ENCODE measurements around the gene BCAM.
"Not testable (repeated sequence)": the region's sequence is repeated elsewhere in the genome, so short reads cannot be mapped to it uniquely, and the experiment has no call there.

Gene BCAM

GRCh38 chr19:44818466-44819031 lies 9.6 kb downstream of the BCAM start:
- no peak for DNase-seq

- no peak for DNase-seq
Observed at GRCh38 chr19:44819246-44819832, 10.4 kb downstream of the BCAM start.

GRCh38 chr19:44820648-44821609 lies 12.0 kb downstream of the BCAM start:
- no peak for DNase-seq

GRCh38 chr19:44822177-44822576 lies 13.3 kb downstream of the BCAM start:
- no peak for DNase-seq

GRCh38 chr19:44822670-44823372 lies 13.9 kb downstream of the BCAM start:
- no peak for DNase-seq

GRCh38 chr19:44823373-44823698 lies 14.4 kb downstream of the BCAM start:
- DNase-seq, result no peak

GRCh38 chr19:44824761-44825160 lies 15.9 kb downstream of the BCAM start:
- no peak for DNase-seq

- not testable (repeated sequence) for DNase-seq
Observed at GRCh38 chr19:44832875-44833274, 24.0 kb downstream of the BCAM start.

GRCh38 chr19:44834399-44834798 lies 25.5 kb downstream of the BCAM start:
- DNase-seq, result not testable (repeated sequence)

- no peak for DNase-seq
Observed at GRCh38 chr19:44839276-44839675, 30.4 kb downstream of the BCAM start.

- no peak for DNase-seq
Observed at GRCh38 chr19:44840811-44841210, 31.9 kb downstream of the BCAM start.

- no peak for DNase-seq
Observed at GRCh38 chr19:44841231-44841630, 32.3 kb downstream of the BCAM start.

GRCh38 chr19:44845286-44845611 lies 36.3 kb downstream of the BCAM start:
- DNase-seq, result no peak

- DNase-seq, result peak; percentile 90
Observed at GRCh38 chr19:44845612-44846454, 36.9 kb downstream of the BCAM start, which contains the start of gene NECTIN2. NECTIN2 (plus strand) TSS chr19:44846297; CDS start chr19:44846526, 229 bp downstream.

GRCh38 chr19:44846455-44847143 lies 37.7 kb downstream of the BCAM start:
- DNase-seq, result no peak

- peak; percentile 22 for DNase-seq
Observed at GRCh38 chr19:44847144-44848035, 38.5 kb downstream of the BCAM start.

- DNase-seq, result no peak
Observed at GRCh38 chr19:44848036-44848811, 39.3 kb downstream of the BCAM start.

GRCh38 chr19:44848812-44849447 lies 40.0 kb downstream of the BCAM start:
- no peak for DNase-seq

GRCh38 chr19:44850641-44851109 lies 41.8 kb downstream of the BCAM start:
- no peak for DNase-seq

Measured in hematopoietic multipotent progenitor cell treated with erythropoietin and hydrocortisone succinate and interleukin-3 and kit ligand, for 8 days (in vitro differentiated cells).